Activated CD8-positive, alpha-beta T cell treated with anti-CD3 and anti-CD28 coated beads for 36 hours (primary cell): ENCODE results near the gene ZBTB46. TPM values are rescaled to one million over a fixed set of nuclear protein-coding genes. Genes with fewer than 3 reads are reported as not detected.

ENCODE experiments used
- ATAC-seq: fragments of 200-7000 bp; cut with Tn5 transposase; one replicate; pipeline ENCODE4 v1.10.0; 2021; ENCODE audit warnings: mild to moderate bottlenecking, moderate library complexity
- CTCF ChIA-PET: fragments of 350-600 bp; sonication (Branson Sonifier 250); formaldehyde crosslinking; loops from one replicate; lab custom pipeline; 2021; ENCODE audit warnings: antibody characterized with exemption; lab: Charles Lee
- POLR2A ChIA-PET: fragments of 350-600 bp; sonication (Branson Sonifier 250); formaldehyde crosslinking; loops from one replicate; lab custom pipeline; 2021; ENCODE audit warnings: antibody characterized with exemption; lab: Charles Lee
- DNase-seq: peaks from one replicate; pipeline ENCODE4 v3.0.0-alpha.2; 2020
- H3K27ac Mint-ChIP-seq: one replicate; pipeline ENCODE4 v1.8.0; 2021; ENCODE audit warnings: mild to moderate bottlenecking, mixed read lengths
- H3K27me3 Mint-ChIP-seq: one replicate; pipeline ENCODE4 v1.8.0; 2021; ENCODE audit warnings: mixed read lengths
- H3K36me3 Mint-ChIP-seq: one replicate; pipeline ENCODE4 v1.8.0; 2021; ENCODE audit warnings: low read depth, mixed read lengths
- H3K4me1 Mint-ChIP-seq: one replicate; pipeline ENCODE4 v1.8.0; 2021; ENCODE audit warnings: low read depth, mixed read lengths
- H3K4me3 Mint-ChIP-seq: one replicate; pipeline ENCODE4 v1.8.0; 2021; ENCODE audit warnings: mild to moderate bottlenecking, moderate library complexity, mixed read lengths
- H3K9me3 Mint-ChIP-seq: one replicate; pipeline ENCODE4 v1.8.0; 2021; ENCODE audit warnings: mixed read lengths
- CTCF ChIP-seq: fragments of 200-600 bp; IDR thresholded peaks from one replicate; pipeline ENCODE4 v1.8.0; 2022; ENCODE audit warnings: antibody characterized with exemption, mild to moderate bottlenecking
- intact Hi-C: fragments of 100-400 bp; cut with micrococcal nuclease; formaldehyde crosslinking; loops from one replicate; pipeline ENCODE4 v1.10.0; 2022
- total RNA-seq, 2 experiments: library from RNA; stranded (reverse); gene quantifications; one replicate each; pipeline ENCODE4 v1.2.3, GENCODE V29; 2021

The ZBTB46 gene
- total RNA-seq, 2 experiments from 2014 or later, result 0.31 to 0.38 TPM

DNA sequence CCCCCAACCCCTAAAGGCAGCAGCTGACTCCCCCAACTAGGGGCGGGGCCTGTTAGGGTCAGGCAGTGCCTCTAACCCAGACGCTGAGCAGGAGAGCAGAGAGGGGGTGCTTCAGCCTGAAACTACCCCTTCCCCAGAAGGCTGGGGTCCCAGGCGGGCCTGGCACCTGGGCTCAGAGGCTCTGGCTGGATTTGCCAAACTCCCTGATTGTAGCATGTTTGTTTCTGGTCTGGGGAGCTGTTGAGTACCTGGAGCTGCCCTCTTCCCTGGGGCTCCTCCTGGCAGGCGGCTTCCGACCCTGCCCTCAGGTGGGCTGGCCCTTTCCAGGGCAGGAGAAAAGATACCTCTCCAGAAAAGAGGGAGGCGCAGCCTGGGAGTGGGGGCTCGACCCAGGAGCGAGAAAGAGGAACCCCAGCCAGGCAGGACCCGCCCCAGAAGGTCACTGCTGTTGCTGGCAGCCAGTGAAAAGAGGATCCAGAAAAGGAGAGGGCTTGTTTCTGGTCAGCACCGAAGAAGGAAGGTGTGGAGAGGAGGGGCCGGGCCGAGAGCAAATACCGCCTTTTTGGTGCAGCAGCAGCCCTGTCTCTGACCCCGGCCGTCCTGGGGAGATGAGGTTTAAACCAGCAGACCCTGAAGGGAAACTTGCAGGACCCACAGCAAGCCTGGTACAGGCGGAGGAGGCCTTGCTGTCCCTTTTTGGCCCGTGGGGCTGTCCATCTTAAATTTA is 29.4 kb upstream of the ZBTB46 start:
- POLR2A ChIA-PET, result interaction anchor here (1.1 kb wide), 1 partner anchor 8 kb away, joined by 3 read pairs; no protein-coding TSS in a partner anchor
- Mint-ChIP-seq H3K4me1 (peaks cover 34% of the 10 kb centered on the region), H3K27me3 (no peaks in the 10 kb centered on the region), H3K36me3 (peaks cover 17% of the 10 kb centered on the region), H3K9me3 (no peaks in the 10 kb centered on the region), H3K4me3 (no peak overlapping the region), H3K27ac (no peak overlapping the region)
- no peak for TF ChIP-seq CTCF
- no peak for DNase-seq
- CTCF ChIA-PET, result interaction anchor here (1.4 kb wide), 1 partner anchor 153 kb away, joined by 3 read pairs; the partner anchor contains the start of genes ARFRP1 and ZGPAT
- ATAC-seq, result no peak
- intact Hi-C loops, result loop anchor here (10.0 kb wide), 1 partner anchor 156 kb away; the partner anchor contains the start of genes ARFRP1 and ZGPAT

DNA sequence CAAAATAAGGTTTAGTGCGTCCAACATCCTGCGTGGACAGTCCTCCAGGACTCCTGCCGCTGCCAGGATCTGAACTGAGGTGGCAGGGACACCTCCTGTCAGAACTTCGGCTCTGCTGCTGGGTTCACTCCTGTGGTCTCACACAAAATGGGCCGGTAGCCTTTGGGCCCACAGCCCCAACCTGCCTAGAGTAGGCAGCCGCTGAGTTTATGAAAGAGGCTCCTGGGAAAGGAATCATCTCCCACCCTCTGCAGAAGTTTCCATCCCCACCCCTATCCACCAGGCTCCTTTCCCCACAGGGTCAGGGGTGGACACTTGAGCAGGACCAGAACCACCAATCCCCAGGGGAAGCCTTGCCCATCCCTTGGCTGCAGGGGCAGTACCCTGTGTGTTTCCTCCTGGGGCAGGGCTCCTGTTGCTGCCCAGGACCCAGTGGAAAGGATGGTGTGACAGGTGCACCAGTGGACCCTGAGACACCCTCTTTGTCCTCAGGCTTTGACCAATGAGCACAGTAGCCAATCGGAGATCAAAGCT is 28.2 kb upstream of the ZBTB46 start:
- Mint-ChIP-seq H3K4me3 (peak overlapping the region; percentile 16), H3K4me1 (peaks cover 34% of the 10 kb centered on the region), H3K27ac (peak overlapping the region; percentile 76), H3K9me3 (no peaks in the 10 kb centered on the region), H3K27me3 (no peaks in the 10 kb centered on the region), H3K36me3 (peaks cover 16% of the 10 kb centered on the region)
- CTCF ChIA-PET, result no interaction called here
- ATAC-seq (no peak), DNase-seq (no peak)
- intact Hi-C loops, result no loop called here
- POLR2A ChIA-PET, result no interaction called here
- TF ChIP-seq CTCF, result no peak

- intact Hi-C loops, result no loop called here
- TF ChIP-seq CTCF, result no peak
- ATAC-seq (peak; percentile 31), DNase-seq (peak; percentile 28)
- H3K27ac Mint-ChIP-seq, result peak overlapping the region; percentile 76
- POLR2A ChIA-PET, result no interaction called here
- H3K9me3 Mint-ChIP-seq, result no peaks in the 10 kb centered on the region
- H3K27me3 Mint-ChIP-seq, result no peaks in the 10 kb centered on the region
- peaks cover 10% of the 10 kb centered on the region for H3K36me3 Mint-ChIP-seq
- CTCF ChIA-PET, result no interaction called here
- peaks cover 29% of the 10 kb centered on the region for H3K4me1 Mint-ChIP-seq
- peak overlapping the region; percentile 16 for H3K4me3 Mint-ChIP-seq
Measured at GRCh38 chr20:63858393-63859165, 27.5 kb upstream of the ZBTB46 start.

DNA sequence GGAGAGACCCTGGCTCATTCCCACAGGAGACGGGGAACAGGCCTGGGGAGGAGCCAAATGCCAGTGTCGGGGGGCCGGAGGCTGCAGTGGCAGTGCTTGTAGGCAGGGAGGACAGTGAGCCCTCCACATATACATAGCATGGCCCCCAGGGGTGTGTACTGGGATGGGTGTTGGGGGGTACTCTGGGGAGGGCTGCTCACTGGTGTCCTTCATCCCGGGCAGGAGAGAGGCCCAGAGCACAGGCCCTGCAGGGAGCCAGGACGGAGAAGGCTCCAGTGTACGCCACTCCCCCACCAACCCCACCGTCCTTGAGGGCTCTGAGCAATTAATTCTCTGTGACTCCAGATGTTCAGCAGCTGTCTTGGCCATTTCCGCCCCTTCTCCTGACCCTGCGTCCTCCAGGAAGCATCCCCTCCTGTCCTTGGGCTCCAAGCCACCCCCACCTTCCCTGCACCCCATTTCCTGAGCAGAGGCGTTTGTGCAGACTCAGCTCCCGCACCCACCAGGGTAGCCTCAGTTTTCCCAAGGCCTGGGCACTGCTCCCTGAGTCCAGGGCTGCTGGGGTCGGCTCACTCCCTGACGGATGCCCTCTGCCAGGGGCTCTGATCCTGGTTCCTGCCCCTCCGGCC is 26.8 kb upstream of the ZBTB46 start:
- POLR2A ChIA-PET, result no interaction called here
- Mint-ChIP-seq H3K36me3 (peaks cover 4% of the 10 kb centered on the region), H3K4me3 (no peak overlapping the region), H3K27me3 (no peaks in the 10 kb centered on the region), H3K4me1 (peaks cover 24% of the 10 kb centered on the region), H3K9me3 (no peaks in the 10 kb centered on the region), H3K27ac (no peak overlapping the region)
- DNase-seq (no peak), ATAC-seq (no peak)
- CTCF ChIA-PET, result no interaction called here
- TF ChIP-seq CTCF, result no peak
- intact Hi-C loops, result no loop called here
